Activated CD4-positive, alpha-beta T cell treated with anti-CD3 and anti-CD28 coated beads, Interleukin-2, amount 50 U/mL, for 24 hours (primary cell): Measurements from ENCODE around the gene PHOX2A.

ENCODE experiments used
- DNase-seq, 2 donors: peaks; one replicate each; pipeline ENCODE4 v3.0.0-alpha.2; 2020; ENCODE audit warnings: low read depth in 1 of 2, low spot score in 1 of 2

PHOX2A gene

DNA sequence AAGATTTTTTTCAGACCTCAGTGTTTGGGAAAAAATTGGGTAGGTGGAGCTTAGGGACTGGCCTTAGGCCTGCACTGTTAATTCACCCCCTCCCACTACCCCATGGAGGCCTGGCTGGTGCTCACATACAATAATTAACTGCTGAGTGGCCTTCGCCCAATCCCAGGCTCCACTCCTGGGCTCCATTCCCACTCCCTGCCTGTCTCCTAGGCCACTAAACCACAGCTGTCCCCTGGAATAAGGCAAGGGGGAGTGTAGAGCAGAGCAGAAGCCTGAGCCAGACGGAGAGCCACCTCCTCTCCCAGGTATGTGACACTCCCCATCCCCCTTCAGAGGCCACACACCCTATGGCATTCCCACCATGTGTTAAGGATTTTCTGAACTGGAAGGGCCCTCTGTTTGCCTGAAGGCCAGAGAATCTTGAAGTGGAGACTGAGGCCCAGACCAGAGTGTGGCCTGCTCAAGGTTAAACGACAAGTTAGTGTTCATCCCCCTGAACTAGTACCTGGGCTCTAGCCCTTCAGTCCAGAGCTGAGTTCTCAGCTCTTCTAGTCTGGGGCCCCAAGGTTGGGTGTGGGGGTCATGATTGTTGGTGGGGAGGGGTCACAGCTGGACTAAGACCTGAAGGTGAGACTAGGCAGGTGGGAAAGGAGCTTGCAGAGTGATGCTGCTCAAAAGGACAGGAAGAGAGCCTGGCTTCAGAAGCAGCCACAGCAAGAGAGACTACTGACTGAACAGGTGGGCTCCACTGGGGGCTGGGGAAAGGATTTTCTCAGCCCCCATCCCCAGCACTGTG, 54.3 kb downstream of the PHOX2A start:
- no peak for DNase-seq
